NT2/D1 (cell line): ENCODE results near the gene MZT1.

Experiments
- SUZ12 ChIP-seq: IDR thresholded peaks from 2 replicates; pipeline ENCODE4 v1.6.1; 2011; ENCODE audit not compliant: insufficient read length, insufficient read depth; ENCODE audit errors: extremely low read depth
- ZNF274 ChIP-seq: IDR thresholded peaks from 2 replicates; pipeline ENCODE4 v1.6.1; 2011; ENCODE audit warnings: mild to moderate bottlenecking, low read depth, low read length

DNA sequence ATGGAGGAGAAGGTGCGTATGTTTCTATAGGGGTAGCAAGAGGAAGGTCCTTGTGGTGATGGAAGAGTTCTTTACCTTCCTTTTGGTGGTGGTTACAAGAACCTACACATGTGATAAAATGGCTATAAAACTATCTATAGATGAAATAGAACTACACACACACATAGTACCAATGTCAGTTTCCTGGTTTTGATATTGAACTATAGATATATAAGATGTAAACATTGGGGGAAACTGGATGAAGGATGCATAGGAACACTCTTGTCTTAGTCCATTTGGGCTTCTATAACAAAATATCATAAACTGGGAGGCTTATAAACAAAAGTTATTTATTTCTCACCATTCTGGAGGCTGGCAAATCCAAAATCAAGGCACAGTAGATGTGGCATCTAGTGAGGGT is 47.1 kb downstream of the MZT1 start:
- TF ChIP-seq SUZ12 (no peak), ZNF274 (no peak)
